Suppressor macrophage treated with lipopolysaccharide for 4 hours (primary cell): ENCODE data around the gene IFITM5.

Experiments used
- DNase-seq: peaks from one replicate; pipeline ENCODE4 v3.0.0-alpha.2; 2020

Gene IFITM5

DNA sequence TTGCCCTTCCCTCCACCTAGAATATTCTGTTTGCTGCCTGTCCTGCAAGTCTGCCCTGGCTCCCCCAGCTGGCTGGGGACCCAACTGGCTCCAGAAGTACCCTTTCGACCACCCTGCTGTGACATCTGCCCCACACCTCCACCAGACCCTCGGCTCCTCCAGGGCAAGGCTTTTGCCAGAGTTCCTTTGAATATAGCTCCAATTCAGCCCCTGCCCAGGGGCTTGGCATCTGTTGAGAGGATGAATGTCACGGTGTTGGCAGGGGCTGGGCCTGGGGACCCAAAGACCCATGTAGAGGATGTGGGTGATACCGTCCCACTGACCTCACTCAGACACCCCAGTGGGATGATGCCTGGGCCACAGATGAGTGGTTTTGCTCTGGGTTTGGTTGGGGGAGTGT lies 17.2 kb downstream of the IFITM5 start:
- no peak for DNase-seq

DNA sequence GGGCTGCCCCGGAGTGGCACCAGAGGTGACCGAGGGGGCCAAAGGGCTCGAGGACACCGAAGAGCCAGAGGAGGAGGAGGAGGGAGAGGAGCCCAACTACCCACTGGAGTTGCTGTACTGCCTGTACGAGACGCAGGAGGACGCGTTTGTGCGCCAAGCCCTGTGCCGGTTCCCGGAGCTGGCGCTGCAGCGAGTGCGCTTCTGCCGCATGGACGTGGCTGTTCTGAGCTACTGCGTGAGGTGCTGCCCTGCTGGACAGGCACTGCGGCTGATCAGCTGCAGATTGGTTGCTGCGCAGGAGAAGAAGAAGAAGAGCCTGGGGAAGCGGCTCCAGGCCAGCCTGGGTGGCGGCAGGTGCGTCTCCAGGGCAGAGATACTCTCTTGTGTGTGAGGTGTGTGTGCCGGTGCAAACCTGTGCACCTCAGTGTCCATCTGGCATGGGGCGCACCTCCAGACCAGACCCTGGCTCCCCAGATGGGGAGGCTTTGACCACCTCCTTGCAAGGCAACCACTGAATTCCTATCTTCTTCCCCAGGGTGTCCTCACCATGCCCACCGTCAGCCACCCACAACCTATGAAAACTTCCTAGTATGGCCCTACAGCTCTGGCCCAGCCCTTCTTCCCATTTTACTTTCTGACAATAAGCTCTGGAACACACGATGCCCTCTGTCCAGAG lies 17.7 kb downstream of the IFITM5 start:
- DNase-seq = no peak

DNA sequence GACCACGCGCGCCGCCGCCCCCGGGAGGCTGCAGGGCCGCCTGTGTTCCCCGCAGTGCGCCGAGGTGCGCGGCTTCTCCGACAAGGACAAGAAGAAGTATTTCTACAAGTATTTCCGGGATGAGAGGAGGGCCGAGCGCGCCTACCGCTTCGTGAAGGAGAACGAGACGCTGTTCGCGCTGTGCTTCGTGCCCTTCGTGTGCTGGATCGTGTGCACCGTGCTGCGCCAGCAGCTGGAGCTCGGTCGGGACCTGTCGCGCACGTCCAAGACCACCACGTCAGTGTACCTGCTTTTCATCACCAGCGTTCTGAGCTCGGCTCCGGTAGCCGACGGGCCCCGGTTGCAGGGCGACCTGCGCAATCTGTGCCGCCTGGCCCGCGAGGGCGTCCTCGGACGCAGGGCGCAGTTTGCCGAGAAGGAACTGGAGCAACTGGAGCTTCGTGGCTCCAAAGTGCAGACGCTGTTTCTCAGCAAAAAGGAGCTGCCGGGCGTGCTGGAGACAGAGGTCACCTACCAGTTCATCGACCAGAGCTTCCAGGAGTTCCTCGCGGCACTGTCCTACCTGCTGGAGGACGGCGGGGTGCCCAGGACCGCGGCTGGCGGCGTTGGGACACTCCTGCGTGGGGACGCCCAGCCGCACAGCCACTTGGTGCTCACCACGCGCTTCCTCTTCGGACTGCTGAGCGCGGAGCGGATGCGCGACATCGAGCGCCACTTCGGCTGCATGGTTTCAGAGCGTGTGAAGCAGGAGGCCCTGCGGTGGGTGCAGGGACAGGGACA lies 18.4 kb downstream of the IFITM5 start:
- DNase-seq = peak; percentile 27

DNA sequence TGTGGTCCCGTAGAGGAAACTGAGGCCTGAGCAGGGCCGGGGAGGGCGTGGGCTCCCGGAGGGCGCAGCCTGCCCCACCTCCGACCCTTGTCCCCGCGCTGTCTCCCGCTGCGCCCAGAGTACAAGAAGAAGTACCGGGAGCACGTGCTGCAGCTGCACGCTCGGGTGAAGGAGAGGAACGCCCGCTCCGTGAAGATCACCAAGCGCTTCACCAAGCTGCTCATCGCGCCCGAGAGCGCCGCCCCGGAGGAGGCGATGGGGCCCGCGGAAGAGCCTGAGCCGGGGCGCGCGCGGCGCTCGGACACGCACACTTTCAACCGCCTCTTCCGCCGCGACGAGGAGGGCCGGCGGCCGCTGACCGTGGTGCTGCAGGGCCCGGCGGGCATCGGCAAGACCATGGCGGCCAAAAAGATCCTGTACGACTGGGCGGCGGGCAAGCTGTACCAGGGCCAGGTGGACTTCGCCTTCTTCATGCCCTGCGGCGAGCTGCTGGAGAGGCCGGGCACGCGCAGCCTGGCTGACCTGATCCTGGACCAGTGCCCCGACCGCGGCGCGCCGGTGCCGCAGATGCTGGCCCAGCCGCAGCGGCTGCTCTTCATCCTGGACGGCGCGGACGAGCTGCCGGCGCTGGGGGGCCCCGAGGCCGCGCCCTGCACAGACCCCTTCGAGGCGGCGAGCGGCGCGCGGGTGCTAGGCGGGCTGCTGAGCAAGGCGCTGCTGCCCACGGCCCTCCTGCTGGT lies 19.2 kb downstream of the IFITM5 start:
- peak; percentile 42 for DNase-seq

DNA sequence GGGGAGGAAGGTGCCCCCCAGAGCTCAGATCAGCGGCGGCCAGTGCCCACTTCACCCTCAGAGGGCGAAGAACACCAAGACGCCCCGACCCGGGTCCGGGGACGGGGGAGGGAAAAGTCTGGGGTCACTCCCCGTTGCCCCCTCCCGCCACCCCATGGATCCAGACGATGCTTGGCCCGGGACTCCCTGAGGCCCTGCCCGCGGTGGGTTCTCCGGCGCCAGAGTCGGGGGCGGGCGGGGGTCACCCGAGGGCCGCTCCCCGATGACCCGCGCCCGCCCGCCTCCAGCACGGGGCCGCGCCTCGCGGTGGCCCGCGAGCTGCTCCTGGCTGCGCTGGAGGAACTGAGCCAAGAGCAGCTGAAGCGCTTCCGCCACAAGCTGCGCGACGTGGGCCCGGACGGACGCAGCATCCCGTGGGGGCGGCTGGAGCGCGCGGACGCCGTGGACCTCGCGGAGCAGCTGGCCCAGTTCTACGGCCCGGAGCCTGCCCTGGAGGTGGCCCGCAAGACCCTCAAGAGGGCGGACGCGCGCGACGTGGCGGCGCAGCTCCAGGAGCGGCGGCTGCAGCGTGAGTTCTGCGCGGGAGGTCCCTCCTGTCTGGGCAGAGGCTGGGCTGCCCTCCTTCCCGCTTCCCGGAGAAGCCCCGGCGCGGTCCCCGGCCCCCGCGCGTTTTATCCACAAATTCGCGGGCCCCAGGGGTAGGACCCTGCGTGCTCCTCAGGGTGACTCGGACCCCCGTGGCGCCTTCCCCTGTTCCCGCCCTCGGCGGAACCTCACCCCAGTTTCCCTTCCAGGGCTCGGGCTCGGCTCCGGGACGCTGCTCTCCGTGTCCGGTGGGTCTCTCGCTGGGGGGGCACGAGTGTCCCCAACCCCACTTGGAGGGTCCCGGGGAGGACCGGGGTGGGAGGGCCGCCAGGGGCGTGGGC lies 20.0 kb downstream of the IFITM5 start:
- peak; percentile 19 for DNase-seq

DNA sequence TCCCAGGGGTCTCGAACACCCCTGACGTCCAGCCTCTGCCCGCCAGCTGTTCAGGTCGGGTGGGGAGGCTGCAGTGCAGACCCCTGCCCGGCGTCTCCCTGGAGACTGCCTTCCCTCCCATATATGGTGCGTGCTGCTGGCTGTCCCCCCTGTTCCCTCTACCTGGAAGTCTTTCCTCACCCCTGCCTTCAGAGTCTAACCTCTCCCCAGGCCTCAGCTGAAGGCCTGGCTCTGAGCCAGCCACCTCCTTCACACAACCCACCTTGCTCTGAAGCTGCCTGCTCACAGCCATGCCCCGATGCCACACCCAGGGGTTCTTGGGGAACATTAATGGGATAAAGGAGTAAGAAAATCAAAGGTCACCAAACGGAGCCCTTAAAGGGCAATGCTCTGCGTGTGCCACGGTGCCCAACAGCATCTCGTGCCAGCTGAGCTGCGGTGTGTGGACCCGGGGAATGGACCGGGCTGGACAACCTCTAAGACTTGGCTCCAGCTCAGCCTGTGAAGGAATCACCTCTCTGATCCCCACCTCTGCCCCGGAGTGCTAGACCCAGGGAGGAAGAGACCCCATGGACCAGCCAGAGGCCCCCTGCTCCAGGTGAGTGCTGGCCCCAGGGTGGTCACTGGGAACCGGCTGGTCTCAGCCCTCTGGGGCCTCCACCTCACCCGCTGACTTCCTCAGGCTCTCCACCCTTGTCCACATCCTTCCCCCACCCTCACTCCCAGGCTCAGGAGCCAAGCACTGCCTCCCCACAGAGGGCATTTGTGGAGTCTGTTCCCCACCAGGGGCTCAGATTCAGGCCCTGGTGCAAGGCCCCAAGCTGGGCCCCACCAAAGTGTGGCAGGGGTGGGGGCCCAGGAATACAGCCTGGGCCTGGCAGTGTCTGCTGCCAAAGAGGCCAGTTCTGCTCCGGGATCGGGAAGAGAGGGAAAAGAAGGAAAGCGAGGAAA lies 21.1 kb downstream of the IFITM5 start, which contains the start of gene NLRP6:
Gene NLRP6, plus strand, starts transcription at position 407 of the 951 bp plus-strand sequence. Its CDS starts 163 bp downstream, at position 570.
- no peak for DNase-seq

DNA sequence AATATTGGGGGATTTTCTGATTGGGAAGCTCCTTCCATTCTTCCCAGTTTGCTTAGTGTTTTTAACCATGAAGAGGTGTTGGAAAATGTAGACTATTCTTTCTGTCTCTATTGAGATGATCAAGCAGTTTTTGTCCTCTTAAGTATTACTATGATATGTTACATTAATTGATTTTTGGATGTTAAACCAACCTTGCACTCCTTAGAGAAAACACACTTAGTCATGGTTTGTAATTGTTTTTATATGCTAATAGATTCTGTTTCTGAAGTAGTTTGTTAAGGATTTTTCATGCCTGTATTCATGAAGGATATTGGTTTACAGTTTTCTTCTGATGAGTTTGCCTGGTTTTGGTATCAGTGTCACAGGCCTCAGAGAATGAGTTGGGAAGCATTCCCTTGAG lies 23.1 kb downstream of the IFITM5 start:
- no peak for DNase-seq

DNA sequence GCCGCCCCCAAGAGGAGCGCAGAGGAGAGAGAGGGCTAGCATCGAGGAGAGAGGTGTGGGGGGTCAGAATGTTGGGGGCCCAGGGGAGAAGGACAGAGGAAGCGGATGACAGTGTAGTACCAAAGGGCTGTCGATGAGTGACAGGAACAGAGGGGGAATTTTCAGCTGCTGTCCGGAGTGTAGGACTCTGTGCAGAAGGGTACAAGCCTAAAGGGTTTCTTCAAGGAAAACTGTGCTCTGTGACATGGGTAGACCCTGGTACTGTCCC lies 26.5 kb downstream of the IFITM5 start:
- no peak for DNase-seq

DNA sequence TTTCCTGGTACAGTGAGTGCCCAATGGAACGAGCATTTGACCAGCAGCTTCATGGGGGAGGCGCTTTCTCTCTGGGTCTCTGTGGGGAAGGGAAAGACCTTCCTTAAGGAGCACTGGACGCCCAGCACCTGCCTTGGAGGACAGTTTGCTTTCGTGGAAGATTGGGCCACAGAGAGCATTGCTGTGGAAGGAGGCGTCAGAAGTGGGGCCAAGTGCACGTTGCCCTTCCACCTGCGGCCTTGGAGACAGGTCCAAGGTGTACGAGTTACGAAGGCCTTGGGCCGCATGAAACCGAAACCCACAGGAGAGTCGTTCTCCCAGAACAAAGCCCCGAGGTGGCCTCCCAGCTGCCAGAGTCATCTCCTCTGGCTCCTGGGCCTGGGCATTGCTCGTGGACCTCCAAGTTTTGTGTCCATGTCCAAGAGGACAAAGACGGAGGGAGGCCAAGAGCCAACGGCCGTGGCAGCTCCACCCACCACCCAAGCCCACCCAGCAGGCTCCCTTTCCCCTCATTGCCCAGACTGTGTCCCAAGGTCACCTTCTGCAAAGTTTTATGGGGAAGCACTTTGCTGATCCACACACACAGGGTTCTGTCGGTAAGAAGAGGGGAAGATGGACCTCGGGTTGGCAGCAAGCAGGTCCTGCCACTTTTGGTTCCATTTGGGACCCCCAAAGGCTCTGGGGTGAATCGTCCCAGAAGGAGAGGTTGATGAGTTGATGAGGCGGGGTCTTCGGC lies 27.0 kb downstream of the IFITM5 start:
- no peak for DNase-seq

DNA sequence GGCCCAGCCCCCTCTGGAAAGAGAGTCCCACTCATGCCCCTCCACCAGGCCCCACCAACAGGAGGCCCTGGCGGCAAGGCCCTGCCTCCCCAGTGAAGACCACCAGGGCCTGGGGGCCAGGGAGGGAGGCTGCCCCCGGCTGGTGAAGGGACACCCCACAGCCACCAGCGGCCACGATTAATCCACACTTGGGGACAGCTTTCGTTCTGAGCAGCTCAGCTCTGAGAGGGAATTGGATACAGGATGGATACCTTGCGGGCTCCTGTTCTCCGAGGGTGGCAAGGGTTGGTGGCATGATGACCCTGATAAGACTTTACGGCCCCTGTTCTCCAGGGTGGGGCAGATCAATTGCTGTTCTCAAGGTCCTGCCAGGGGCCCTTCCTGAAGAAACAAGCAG lies 28.0 kb downstream of the IFITM5 start:
- DNase-seq = no peak

DNA sequence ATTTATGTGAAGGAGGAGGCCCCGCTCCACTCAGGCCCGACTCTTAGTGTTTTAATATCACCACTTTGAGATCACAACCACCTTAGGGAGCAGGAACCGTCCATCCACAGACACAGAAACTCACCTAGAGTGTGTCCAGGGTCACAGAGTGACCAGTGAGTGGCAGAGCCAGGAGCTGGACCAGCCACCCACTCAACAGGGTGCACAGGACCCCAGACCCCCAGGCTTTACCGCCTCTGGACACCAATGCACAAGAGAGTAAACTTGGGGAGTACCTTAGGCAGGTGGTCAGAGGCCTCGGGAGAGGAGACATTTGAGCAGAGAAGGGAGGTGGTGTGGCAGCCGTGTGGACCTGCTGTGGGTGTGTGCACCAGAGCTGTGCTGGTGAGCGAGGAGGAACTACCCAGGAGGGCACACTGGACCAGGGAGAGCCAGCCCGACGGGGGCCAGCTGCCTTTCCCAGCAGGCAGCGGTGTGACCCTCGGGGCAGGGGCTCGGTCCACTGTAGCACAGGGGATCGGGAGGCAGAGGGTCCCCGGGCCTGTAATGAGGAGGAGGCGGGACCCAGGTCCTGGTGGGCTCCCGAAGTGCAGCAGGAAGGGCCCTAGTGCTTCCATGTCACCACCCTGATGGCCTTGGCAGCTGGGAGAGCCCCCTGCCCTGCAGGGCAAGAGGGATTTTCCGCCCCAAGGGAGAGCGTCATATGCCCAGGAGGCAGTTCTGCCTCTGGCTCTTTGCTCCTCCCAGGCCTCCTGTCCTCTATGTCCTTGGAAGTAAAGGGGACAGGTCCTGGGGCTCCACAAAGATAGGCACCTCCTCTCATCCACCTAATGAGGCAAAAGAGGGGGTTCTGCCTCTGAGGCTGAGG lies 28.6 kb downstream of the IFITM5 start:
- DNase-seq = no peak

DNA sequence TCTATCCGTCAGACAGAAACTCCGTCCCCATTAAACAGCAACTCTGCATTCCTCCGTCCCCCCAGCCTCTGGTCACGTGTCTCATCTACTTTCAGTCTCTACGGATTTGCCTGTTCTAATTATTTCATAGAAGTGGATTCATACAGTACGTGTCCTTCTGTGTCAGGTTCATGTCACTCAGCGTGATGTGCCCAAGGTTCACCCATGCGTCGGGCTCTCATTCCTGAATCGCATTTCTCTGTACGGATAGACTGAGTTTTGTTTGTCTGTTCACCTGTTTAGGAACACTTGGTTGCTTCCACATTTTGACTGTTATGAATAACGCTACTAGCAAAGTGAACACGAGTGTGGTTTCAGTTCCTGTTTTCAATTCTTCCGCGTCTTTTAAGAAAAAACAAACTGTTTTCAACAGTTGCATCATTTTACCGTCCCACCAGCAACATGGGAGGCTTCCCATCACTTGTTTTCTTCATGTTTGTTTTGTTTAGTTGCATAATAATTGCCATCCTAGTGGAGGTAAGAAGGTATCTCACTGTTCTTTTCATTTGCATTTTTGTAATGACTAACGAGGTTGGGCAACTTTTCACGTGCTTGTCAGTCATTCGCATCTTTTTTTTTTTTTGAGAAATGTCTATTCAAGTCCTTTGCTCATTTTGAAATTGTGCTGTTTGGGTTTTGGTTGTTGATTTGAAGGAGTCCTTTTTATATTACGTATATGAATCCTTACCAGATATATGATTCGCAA lies 30.0 kb downstream of the IFITM5 start:
- peak; percentile 93 for DNase-seq

DNA sequence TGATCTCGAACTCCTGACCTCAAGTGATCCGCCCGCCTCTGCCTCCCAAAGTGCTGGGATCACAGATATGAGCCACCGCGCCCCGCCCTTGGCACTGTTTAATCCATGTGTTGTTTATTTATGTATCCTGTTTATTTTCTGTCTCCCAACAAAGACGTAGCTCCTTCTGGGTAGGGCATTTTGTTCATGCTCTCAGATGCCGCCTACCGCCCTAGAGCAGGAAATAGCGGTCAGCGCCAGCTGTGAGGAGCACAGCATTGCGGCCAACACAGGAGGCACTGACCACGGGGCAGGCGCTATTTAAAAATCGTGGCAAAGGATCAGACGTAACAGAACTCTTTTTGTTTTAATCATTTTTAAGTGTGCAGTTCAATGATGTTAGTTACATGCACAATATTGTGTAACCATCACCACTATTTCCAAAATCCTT lies 30.6 kb downstream of the IFITM5 start:
- peak; percentile 88 for DNase-seq

DNA sequence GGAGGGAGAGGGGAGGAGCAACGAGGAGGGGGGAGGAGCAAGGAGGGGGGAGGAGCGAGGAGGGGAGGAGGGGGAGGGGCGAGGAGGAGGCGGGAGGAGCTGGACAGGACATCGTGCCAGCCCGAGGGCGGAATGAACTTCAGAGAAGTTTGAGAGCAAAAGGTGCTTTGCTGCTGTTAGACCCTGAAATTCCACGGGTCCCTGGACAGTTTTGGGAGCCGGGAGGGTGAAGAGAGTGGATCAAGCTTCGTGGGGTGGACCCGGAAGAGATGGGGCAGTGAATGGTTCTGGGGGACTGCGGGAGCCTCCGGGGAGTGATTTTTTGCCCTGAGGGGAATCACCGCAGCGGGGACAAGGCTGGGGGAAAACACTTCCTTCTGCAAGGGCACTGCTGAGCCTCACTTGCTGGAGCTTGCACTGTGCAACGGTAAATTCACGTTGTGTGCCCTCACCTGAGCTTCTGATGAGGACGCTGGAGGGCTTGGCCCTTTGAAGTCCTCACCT lies 31.8 kb downstream of the IFITM5 start:
- peak; percentile 65 for DNase-seq

DNA sequence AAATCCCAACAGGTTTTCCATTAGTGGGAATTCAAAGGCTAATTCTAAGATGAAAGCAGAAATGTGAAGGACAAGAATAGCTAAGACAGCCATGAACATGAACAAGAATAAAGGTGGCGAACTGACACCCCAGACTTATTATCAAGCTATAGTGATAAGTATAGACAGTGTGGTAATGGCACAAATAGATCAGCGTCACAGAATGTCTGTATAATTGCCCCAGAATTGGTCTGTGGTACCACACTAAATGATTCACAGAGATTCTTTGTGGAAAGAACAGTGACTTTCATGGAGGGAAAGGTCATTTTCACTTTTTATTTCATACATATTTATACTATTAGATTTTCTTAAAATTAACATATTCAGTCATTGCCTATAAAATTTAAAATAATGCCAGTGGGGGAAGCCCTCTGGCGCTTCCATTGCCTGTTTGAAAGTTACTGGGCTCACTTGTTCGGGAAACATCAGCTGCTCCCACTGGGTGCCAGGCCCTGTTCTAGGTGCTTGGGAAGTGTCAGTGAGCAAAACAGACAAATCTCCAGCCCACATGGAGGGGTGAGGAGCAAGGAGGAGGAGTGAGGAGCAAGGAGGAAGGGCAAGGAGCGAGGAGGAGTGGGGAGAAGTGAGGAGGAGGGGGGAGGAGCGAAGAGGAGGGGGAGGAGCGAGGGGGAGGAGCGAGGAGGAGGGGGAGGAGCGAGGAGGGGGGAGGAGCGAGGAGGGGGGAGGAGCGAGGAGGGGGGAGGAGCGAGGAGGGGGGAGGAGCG lies 32.5 kb downstream of the IFITM5 start:
- peak; percentile 18 for DNase-seq

DNA sequence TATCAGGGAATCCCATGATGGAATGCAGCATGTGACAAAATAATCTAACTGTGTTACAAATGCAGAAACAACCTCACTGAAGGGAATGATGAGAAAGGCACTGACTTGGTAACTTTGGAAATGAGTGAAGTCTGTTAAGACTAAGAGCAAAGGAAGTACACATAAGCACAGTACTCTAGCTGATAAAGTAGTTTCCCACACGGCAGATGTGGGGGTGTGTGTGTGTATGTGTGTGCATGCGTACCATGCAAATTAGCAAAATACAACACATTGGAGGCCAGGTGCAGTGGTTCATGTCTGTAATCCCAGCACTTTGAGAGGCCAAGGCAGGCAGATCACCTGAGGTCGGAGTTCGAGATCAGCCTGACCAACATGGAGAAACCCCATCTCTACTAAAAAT lies 37.7 kb downstream of the IFITM5 start:
- no peak for DNase-seq

DNA sequence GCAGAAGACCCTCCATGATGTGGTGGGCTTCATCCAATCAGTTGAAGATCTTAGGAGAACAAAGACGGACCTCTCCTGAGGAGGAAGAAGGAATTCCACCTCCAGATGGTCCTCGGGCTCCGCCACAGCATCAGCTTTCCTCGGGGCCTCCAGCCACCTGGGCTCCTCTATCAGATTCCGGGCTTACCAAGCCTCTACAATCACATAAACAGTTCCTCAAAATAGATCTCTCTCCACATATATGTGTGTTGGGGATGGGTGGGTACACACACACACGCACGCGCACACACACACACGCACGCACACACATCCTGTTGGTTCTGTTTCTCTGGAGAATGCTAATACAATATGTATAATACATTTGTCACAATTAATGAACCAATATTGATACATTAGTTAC lies 39.9 kb downstream of the IFITM5 start:
- no peak for DNase-seq
